Measurements from ENCODE around the gene UTP4. TPM values are rescaled to one million over a fixed set of nuclear protein-coding genes. Genes with fewer than 3 reads are reported as not detected.
"Not testable (repeated sequence)": the region's sequence is repeated elsewhere in the genome, so short reads cannot be mapped to it uniquely, and the experiment has no call there.

UTP4 gene
- total RNA-seq, 1 experiment from 2014 or later: 26.9 TPM

GRCh38 chr16:69131839-69132423 lies 518 bp upstream of the UTP4 start:
- BruUV-seq (replicated peaks): no TSS peak
- ATAC-seq: peak; percentile 63
- peaks cover 13% of the 10 kb centered on the region; the same call in 1 of the 2 replicates for H4K20me1 ChIP-seq (ENCODE audit: low read length)

GRCh38 chr16:69133373-69133954 lies 1.0 kb downstream of the UTP4 start:
- no peaks in the 10 kb centered on the region for H3F3A ChIP-seq (ENCODE audit: low read length, unreplicated experiment)
- no peaks in the 10 kb centered on the region for H3K27me3 ChIP-seq (ENCODE audit: low read length)
- intact Hi-C loops (cut with micrococcal nuclease): loop anchor here (2.0 kb wide), 1 partner anchor 53 kb away; the partner anchor contains the start of gene SNTB2
- ChIA-PET POLR2A (ENCODE audit: unreplicated experiment) (interaction anchor here (0.6 to 0.7 kb wide), 2 partner anchors 25 to 152 kb away, joined by 4 to 13 read pairs; no protein-coding TSS in a partner anchor), CTCF (no interaction called here)
- BruUV-seq (replicated peaks): TSS peak; percentile 55
- ATAC-seq: no peak
- H3K9ac ChIP-seq (ENCODE audit: low read length): peak overlapping the region; percentile 98
- no peaks in the 10 kb centered on the region for H3K9me3 ChIP-seq (ENCODE audit: low read length)
- no peaks in the 10 kb centered on the region for H3K9me2 ChIP-seq (replicated peaks; ENCODE audit: low read length)
- H3K79me2 ChIP-seq (ENCODE audit: low read length): peaks cover 96% of the 10 kb centered on the region
- H3K36me3 ChIP-seq (ENCODE audit: low read depth, low read length): peaks cover 26% of the 10 kb centered on the region
- H3K4me1 ChIP-seq (ENCODE audit: insufficient read depth, low read length): peaks cover 21% of the 10 kb centered on the region
- DNase-seq: no peak
- peak overlapping the region; percentile 95 for H3K4me2 ChIP-seq (ENCODE audit: low read length)
- no peak overlapping the region for H3K27ac ChIP-seq (ENCODE audit: low read length)
- TF ChIP-seq, protein P1, sequence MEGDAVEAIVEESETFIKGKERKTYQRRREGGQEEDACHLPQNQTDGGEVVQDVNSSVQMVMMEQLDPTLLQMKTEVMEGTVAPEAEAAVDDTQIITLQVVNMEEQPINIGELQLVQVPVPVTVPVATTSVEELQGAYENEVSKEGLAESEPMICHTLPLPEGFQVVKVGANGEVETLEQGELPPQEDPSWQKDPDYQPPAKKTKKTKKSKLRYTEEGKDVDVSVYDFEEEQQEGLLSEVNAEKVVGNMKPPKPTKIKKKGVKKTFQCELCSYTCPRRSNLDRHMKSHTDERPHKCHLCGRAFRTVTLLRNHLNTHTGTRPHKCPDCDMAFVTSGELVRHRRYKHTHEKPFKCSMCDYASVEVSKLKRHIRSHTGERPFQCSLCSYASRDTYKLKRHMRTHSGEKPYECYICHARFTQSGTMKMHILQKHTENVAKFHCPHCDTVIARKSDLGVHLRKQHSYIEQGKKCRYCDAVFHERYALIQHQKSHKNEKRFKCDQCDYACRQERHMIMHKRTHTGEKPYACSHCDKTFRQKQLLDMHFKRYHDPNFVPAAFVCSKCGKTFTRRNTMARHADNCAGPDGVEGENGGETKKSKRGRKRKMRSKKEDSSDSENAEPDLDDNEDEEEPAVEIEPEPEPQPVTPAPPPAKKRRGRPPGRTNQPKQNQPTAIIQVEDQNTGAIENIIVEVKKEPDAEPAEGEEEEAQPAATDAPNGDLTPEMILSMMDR (conservative IDR thresholded peaks at IDR 0.05; ENCODE audit: low read depth, low read length): no peak
- TF ChIP-seq EZH2 (IDR thresholded peaks at IDR 0.05; ENCODE audit: low read length, unreplicated experiment) (no peak), EZH2phosphoT487 (IDR thresholded peaks at IDR 0.05; ENCODE audit: borderline replicate concordance, low read length) (no peak)
- no peak overlapping the region for H2AFZ ChIP-seq (ENCODE audit: low read length)
- H3K4me3 ChIP-seq (ENCODE audit: low read length): peak overlapping the region; percentile 97
- peaks cover 13% of the 10 kb centered on the region; the same call in 1 of the 2 replicates for H4K20me1 ChIP-seq (ENCODE audit: low read length)

More at GRCh38 chr16:69131839-69132423, 518 bp upstream of the UTP4 start:
- Histone ChIP-seq H2AFZ (ENCODE audit: low read length) (no peak overlapping the region), H3K27ac (ENCODE audit: low read length) (peak overlapping the region; percentile 73), H3K4me2 (ENCODE audit: low read length) (peak overlapping the region; percentile 94), H3K9me3 (ENCODE audit: low read length) (no peaks in the 10 kb centered on the region), H3K79me2 (ENCODE audit: low read length) (peaks cover 92% of the 10 kb centered on the region), H3K4me1 (ENCODE audit: insufficient read depth, low read length) (peaks cover 21% of the 10 kb centered on the region), H3K4me3 (ENCODE audit: low read length) (peak overlapping the region; percentile 97), H3K27me3 (ENCODE audit: low read length) (no peaks in the 10 kb centered on the region), H3K9ac (ENCODE audit: low read length) (peak overlapping the region; percentile 98), H3K9me2 (replicated peaks; ENCODE audit: low read length) (no peaks in the 10 kb centered on the region), H3F3A (ENCODE audit: low read length, unreplicated experiment) (no peaks in the 10 kb centered on the region), H3K36me3 (ENCODE audit: low read depth, low read length) (peaks cover 12% of the 10 kb centered on the region; the same call in 1 of the 2 replicates)
- CTCF ChIA-PET: no interaction called here
- POLR2A ChIA-PET (ENCODE audit: unreplicated experiment): no interaction called here
- peak; percentile 67 for DNase-seq
- intact Hi-C loops (cut with micrococcal nuclease): loop anchor here (2.0 kb wide), 1 partner anchor 55 kb away; the partner anchor contains the start of gene SNTB2
- TF ChIP-seq EZH2phosphoT487 (IDR thresholded peaks at IDR 0.05; ENCODE audit: borderline replicate concordance, low read length): no peak
- no peak for TF ChIP-seq EZH2 (IDR thresholded peaks at IDR 0.05; ENCODE audit: low read length, unreplicated experiment)
- TF ChIP-seq, protein P1 (conservative IDR thresholded peaks at IDR 0.05; ENCODE audit: low read depth, low read length): no peak

DNA sequence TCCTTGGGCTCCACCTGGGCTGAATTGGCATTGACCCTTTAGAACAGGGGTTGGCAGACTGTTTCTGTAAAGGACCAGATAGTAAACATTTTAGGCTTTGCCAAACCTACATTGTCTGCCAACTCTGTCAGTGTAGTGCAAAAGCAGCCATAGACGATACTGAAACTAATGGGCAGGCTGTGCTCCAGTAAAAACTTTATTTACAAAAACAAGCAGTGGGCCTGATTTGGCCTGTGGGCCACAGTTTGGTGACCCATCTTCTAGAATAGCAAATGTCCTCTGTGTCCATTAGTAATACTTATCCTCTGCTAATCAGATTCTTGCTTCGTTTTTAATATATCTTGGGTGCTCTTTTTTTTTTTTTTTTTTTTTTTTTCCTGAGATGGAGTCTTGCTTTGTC lies 6.2 kb downstream of the UTP4 start:
- H4K20me1 ChIP-seq (ENCODE audit: low read length): peaks cover 9% of the 10 kb centered on the region; the same call in 1 of the 2 replicates
- DNase-seq: no peak
- ATAC-seq: no peak
- ChIA-PET CTCF (no interaction called here), POLR2A (ENCODE audit: unreplicated experiment) (no interaction called here)
- no peaks in the 10 kb centered on the region for H3K9me3 ChIP-seq (ENCODE audit: low read length)
- no peak overlapping the region for H3K4me3 ChIP-seq (ENCODE audit: low read length)
- H3K27me3 ChIP-seq (ENCODE audit: low read length): no peaks in the 10 kb centered on the region
- H3K4me2 ChIP-seq (ENCODE audit: low read length): no peak overlapping the region
- no TSS peak for BruUV-seq (replicated peaks)
- H3K36me3 ChIP-seq (ENCODE audit: low read depth, low read length): peaks cover 46% of the 10 kb centered on the region
- H3F3A ChIP-seq (ENCODE audit: low read length, unreplicated experiment): no peaks in the 10 kb centered on the region
- no peak overlapping the region for H2AFZ ChIP-seq (ENCODE audit: low read length)
- TF ChIP-seq, protein P1 (conservative IDR thresholded peaks at IDR 0.05; ENCODE audit: low read depth, low read length): no peak
- no peak overlapping the region for H3K9ac ChIP-seq (ENCODE audit: low read length)
- peaks cover 48% of the 10 kb centered on the region for H3K79me2 ChIP-seq (ENCODE audit: low read length)
- H3K27ac ChIP-seq (ENCODE audit: low read length): no peak overlapping the region
- H3K9me2 ChIP-seq (replicated peaks; ENCODE audit: low read length): no peaks in the 10 kb centered on the region
- peaks cover 12% of the 10 kb centered on the region for H3K4me1 ChIP-seq (ENCODE audit: insufficient read depth, low read length)
- intact Hi-C loops (cut with micrococcal nuclease): no loop called here

GRCh38 chr16:69139464-69139863 lies 7.0 kb downstream of the UTP4 start:
- peaks cover 39% of the 10 kb centered on the region for H3K79me2 ChIP-seq (ENCODE audit: low read length)
- peaks cover 48% of the 10 kb centered on the region for H3K36me3 ChIP-seq (ENCODE audit: low read depth, low read length)
- CTCF ChIA-PET: not testable (repeated sequence)

More at GRCh38 chr16:69139464-69139863, 7.0 kb downstream of the UTP4 start:
- H3K4me1 ChIP-seq (ENCODE audit: insufficient read depth, low read length); H3K27ac ChIP-seq (ENCODE audit: low read length); intact Hi-C loops (cut with micrococcal nuclease); H3K27me3 ChIP-seq (ENCODE audit: low read length); H3K9me3 ChIP-seq (ENCODE audit: low read length); ATAC-seq; H3K4me3 ChIP-seq (ENCODE audit: low read length); DNase-seq; H4K20me1 ChIP-seq (ENCODE audit: low read length); H3F3A ChIP-seq (ENCODE audit: low read length, unreplicated experiment); H2AFZ ChIP-seq (ENCODE audit: low read length); BruUV-seq (replicated peaks); H3K4me2 ChIP-seq (ENCODE audit: low read length); H3K9ac ChIP-seq (ENCODE audit: low read length); H3K9me2 ChIP-seq (replicated peaks; ENCODE audit: low read length); POLR2A ChIA-PET (ENCODE audit: unreplicated experiment): not testable (repeated sequence)

Measured in PC-3 (cell line).